ENCODE measurements around the gene REC114. TPM values are rescaled to one million over a fixed set of nuclear protein-coding genes. Genes with fewer than 3 reads are reported as not detected.
"Not testable (repeated sequence)": the region's sequence is repeated elsewhere in the genome, so short reads cannot be mapped to it uniquely, and the experiment has no call there.

The REC114 gene
- polyA plus RNA-seq, 1 experiment: not detected

DNA sequence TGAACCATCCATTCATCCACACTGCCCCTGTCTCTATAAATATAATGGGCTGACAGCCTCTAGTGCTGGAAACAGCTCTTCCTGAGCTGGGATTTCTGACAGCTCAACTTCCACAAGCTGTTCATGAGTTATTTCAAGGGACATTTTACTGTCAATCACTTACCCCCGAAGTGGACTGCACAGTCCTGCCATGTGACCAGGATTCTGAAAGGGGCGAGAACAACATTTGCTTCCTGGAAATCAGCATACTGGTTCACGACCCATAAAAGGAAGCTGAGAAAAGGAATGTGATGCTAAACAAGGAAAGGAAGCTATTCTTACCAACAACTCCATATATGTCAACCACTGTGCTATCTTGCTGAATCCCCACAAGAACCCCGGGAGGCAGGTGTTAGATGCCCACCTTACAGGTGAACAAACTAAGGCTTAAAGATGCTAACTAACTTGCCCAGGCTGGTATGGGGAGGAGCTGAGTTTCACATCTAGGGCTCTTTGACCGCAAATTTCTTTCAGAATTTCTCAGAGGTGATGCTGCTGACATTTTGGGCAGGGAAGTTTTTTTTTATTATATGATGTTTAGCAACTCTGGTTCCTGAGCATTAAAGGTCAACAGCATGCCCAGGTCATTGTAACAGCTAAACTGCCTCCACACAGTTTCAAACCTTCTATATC is 16.5 kb upstream of the REC114 start:
- POLR2A ChIA-PET: no interaction called here
- Histone ChIP-seq H3K4me3 (ENCODE audit: low read depth, low read length) (no peak overlapping the region), H3K27me3 (ENCODE audit: control insufficient read depth, insufficient read depth, low read length) (no peaks in the 10 kb centered on the region), H3K36me3 (ENCODE audit: control insufficient read depth, insufficient read depth, low read length) (no peaks in the 10 kb centered on the region)
- TF ChIP-seq CTCF (IDR thresholded peaks at IDR 0.05; ENCODE audit: insufficient read depth, low read depth, low read length): no peak
- CTCF ChIA-PET: interaction anchor here (0.6 to 1.3 kb wide), 2 partner anchors 18 to 22 kb away, joined by 3 read pairs; no protein-coding TSS in a partner anchor
- no peak for DNase-seq (ENCODE audit: low read depth)

GRCh38 chr15:73431329-73431728 is 11.6 kb upstream of the REC114 start:
- H3K36me3 ChIP-seq (ENCODE audit: control insufficient read depth, insufficient read depth, low read length); H3K4me3 ChIP-seq (ENCODE audit: low read depth, low read length); DNase-seq (ENCODE audit: low read depth); H3K27me3 ChIP-seq (ENCODE audit: control insufficient read depth, insufficient read depth, low read length); POLR2A ChIA-PET; CTCF ChIA-PET: not testable (repeated sequence)

- POLR2A ChIA-PET: no interaction called here
- Histone ChIP-seq H3K27me3 (ENCODE audit: control insufficient read depth, insufficient read depth, low read length) (0 out of 2 replicates have a peak, but pooled peaks cover 2% of the 10 kb centered on the region), H3K4me3 (ENCODE audit: low read depth, low read length) (no peak overlapping the region), H3K36me3 (ENCODE audit: control insufficient read depth, insufficient read depth, low read length) (no peaks in the 10 kb centered on the region)
- CTCF ChIA-PET: interaction anchor here (1.5 kb wide), 1 partner anchor 13 kb away, joined by 5 read pairs; no protein-coding TSS in a partner anchor
- TF ChIP-seq CTCF (IDR thresholded peaks at IDR 0.05; ENCODE audit: insufficient read depth, low read depth, low read length): no peak
- DNase-seq (ENCODE audit: low read depth): no peak
Observed at GRCh38 chr15:73433873-73434272, 9.1 kb upstream of the REC114 start.

- Histone ChIP-seq H3K27me3 (ENCODE audit: control insufficient read depth, insufficient read depth, low read length) (0 out of 2 replicates have a peak, but pooled peaks cover 2% of the 10 kb centered on the region), H3K4me3 (ENCODE audit: low read depth, low read length) (no peak overlapping the region), H3K36me3 (ENCODE audit: control insufficient read depth, insufficient read depth, low read length) (no peaks in the 10 kb centered on the region)
- POLR2A ChIA-PET: no interaction called here
- CTCF ChIA-PET: no interaction called here
- no peak for DNase-seq (ENCODE audit: low read depth)
- no peak for TF ChIP-seq CTCF (IDR thresholded peaks at IDR 0.05; ENCODE audit: insufficient read depth, low read depth, low read length)
Observed at GRCh38 chr15:73436613-73437012, 6.4 kb upstream of the REC114 start.

GRCh38 chr15:73437543-73438109 is 5.3 kb upstream of the REC114 start:
- DNase-seq (ENCODE audit: low read depth): no peak
- no peak for TF ChIP-seq CTCF (IDR thresholded peaks at IDR 0.05; ENCODE audit: insufficient read depth, low read depth, low read length)
- Histone ChIP-seq H3K36me3 (ENCODE audit: control insufficient read depth, insufficient read depth, low read length) (no peaks in the 10 kb centered on the region), H3K4me3 (ENCODE audit: low read depth, low read length) (no peak overlapping the region), H3K27me3 (ENCODE audit: control insufficient read depth, insufficient read depth, low read length) (0 out of 2 replicates have a peak, but pooled peaks cover 3% of the 10 kb centered on the region)
- CTCF ChIA-PET: no interaction called here
- POLR2A ChIA-PET: no interaction called here
